AG08396 (cell line): Measurements from ENCODE around the gene CEP97.

Experiments
- DNase-seq: peaks from one replicate; pipeline ENCODE4 v3.0.0; 2012; ENCODE audit warnings: low spot score, mixed read lengths

The CEP97 gene

DNA sequence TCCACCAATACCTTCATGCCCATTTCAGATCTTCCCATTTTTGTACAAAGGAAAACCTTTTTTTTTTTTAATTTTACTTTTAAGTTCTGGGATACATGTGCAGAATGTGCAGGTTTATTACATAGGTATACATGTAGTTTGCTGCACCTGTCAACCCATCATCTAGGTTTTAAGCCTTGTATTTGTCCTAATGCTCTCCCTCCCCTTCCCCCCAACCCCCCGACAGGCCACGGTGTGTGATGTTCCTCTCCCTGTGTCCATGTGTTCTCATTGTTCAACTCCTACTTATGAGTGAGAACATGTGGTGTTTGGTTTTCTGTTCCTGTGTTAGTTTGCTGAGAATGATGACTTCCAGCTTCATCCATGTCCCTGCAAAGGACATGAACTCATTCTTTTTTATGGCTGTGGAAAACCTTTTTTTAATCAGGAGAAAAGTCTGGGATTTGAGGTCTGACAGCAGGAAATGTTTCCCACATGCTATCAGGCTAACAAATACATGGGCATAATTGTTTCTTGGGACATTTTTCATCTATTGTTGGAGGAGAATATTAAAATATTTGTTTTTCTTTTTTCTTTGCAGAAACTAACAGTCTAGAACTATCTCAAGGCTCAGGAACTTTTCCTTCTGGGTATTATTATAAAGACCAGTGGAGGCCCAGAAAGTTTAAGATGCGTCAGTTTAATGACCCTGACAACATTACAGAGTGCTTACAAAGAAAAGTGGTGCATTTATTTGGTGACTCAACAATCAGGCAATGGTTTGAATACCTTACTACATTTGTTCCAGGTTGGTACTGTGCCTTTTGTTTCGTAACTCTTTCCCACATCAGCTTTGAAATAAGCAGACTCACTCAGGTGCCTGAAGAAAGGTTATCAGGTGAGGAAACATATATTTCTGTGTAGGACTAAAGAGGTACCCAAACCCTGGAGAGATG, 92.1 kb downstream of the CEP97 start:
- no peak for DNase-seq

- DNase-seq: no peak
Measured at GRCh38 chr3:101817992-101818391, 93.6 kb downstream of the CEP97 start.

- no peak for DNase-seq
Measured at GRCh38 chr3:101819649-101820206, 95.3 kb downstream of the CEP97 start.
